ENCODE data around the gene MAB21L4. TPM values are rescaled to one million over a fixed set of nuclear protein-coding genes. Genes with fewer than 3 reads are reported as not detected.
A peak's percentile ranks its signal among the peaks of the same experiment; 100 is the strongest.

Gene MAB21L4
- total and polyA plus RNA-seq, 8 donors: 0.79 to 35.7 (median 2.0) TPM

DNA sequence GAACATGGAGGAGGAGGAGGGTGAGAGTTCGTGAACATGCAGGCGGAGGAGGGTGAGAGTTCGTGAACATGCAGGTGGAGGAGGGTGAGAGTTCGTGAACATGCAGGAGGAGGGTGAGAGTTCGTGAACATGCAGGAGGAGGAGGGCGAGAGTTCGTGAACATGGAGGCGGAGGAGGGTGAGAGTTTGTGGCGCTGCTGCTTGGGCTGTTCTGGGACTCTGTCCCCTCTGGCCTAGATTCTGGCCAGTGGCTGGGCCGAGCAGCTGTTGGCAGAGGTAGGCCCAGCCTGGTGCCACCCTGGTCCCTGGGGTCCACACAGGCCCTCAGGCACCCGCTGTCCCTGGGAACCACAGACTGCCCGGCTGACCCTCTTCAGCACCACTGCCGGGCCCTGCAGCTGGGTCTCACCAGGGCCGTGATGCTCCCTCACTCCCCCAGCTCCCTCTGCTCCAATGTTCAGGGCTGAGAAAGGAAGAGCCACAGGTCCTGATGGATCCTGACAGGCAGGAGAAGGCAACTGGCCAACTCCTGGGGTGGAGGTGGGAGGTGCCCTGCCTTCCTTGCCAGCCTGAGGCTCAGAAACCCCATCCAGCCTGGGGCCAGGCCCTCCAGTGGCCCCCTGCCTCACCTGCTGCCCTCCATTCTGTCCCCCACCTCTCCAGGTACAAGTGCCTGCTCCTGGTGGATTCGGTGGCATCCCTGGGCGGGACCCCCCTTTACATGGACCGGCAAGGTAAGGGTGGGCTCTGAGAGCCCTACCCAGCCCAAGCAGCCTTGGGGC is 23.4 kb downstream of the MAB21L4 start:
- Histone ChIP-seq H3K27ac (no peak overlapping the region), H3K9me3 (no peaks in the 10 kb centered on the region), H3K27me3 (no peaks in the 10 kb centered on the region), H3K4me3 (no peak overlapping the region), H3K36me3 (no peaks in the 10 kb centered on the region), H3K4me1 (no peaks in the 10 kb centered on the region)
- TF ChIP-seq, protein P1, sequence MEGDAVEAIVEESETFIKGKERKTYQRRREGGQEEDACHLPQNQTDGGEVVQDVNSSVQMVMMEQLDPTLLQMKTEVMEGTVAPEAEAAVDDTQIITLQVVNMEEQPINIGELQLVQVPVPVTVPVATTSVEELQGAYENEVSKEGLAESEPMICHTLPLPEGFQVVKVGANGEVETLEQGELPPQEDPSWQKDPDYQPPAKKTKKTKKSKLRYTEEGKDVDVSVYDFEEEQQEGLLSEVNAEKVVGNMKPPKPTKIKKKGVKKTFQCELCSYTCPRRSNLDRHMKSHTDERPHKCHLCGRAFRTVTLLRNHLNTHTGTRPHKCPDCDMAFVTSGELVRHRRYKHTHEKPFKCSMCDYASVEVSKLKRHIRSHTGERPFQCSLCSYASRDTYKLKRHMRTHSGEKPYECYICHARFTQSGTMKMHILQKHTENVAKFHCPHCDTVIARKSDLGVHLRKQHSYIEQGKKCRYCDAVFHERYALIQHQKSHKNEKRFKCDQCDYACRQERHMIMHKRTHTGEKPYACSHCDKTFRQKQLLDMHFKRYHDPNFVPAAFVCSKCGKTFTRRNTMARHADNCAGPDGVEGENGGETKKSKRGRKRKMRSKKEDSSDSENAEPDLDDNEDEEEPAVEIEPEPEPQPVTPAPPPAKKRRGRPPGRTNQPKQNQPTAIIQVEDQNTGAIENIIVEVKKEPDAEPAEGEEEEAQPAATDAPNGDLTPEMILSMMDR (IDR thresholded peaks at IDR 0.05): no peak
- ATAC-seq: no peak
- intact Hi-C loops (cut with DNase I): no loop called here
- peak in 1 of 4 donors; percentile 68 for DNase-seq

DNA sequence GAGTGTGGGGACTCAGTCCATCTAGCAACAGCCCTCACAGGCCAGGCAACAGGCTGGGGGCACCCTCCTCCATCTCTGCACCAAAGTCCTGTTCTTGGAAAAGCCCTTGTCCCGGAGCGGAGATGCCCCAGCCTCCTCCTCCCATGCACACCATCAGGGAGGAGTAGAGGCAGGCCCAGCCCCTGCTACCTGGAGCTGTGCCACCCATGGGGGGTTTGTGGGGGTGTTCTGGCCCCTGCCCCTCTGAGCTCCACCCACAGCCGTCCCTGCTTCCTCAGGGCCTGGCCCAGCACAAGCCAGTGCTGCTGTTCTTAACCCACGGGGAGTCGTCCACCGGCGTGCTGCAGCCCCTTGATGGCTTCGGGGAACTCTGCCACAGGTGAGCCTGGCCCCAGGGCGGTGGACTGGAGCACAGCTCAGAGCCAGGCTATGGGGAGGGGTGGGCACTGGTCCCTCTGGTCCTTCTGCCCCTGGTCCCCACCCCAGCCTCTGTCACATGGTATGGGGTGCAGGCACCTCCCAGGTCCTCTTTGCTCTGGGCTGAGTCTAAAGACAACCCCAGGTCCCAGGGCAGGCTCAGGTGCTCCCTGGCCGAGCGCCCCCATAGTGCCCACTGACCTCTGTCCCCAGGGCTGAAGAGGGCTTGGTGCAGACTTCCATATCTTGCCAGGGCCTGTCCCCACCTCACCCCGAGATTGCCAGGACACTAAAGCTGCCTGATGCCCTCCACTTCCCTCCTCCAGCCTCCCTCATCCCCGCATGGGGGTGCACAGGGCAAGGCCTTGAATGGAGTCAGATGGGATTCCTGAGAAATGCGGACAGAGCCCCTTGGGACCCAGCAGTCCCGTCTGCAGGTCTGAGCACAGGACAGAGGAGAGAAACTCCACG is 24.6 kb downstream of the MAB21L4 start:
- no peaks in the 10 kb centered on the region for H3K36me3 ChIP-seq
- H3K9me3 ChIP-seq: no peaks in the 10 kb centered on the region
- H3K27me3 ChIP-seq: no peaks in the 10 kb centered on the region
- peak in 1 of 4 donors; percentile 53 for DNase-seq
- ATAC-seq: no peak
- intact Hi-C loops (cut with DNase I): no loop called here
- no peak overlapping the region for H3K27ac ChIP-seq
- no peaks in the 10 kb centered on the region for H3K4me1 ChIP-seq
- TF ChIP-seq, protein P1 (IDR thresholded peaks at IDR 0.05): no peak
- no peak overlapping the region for H3K4me3 ChIP-seq

DNA sequence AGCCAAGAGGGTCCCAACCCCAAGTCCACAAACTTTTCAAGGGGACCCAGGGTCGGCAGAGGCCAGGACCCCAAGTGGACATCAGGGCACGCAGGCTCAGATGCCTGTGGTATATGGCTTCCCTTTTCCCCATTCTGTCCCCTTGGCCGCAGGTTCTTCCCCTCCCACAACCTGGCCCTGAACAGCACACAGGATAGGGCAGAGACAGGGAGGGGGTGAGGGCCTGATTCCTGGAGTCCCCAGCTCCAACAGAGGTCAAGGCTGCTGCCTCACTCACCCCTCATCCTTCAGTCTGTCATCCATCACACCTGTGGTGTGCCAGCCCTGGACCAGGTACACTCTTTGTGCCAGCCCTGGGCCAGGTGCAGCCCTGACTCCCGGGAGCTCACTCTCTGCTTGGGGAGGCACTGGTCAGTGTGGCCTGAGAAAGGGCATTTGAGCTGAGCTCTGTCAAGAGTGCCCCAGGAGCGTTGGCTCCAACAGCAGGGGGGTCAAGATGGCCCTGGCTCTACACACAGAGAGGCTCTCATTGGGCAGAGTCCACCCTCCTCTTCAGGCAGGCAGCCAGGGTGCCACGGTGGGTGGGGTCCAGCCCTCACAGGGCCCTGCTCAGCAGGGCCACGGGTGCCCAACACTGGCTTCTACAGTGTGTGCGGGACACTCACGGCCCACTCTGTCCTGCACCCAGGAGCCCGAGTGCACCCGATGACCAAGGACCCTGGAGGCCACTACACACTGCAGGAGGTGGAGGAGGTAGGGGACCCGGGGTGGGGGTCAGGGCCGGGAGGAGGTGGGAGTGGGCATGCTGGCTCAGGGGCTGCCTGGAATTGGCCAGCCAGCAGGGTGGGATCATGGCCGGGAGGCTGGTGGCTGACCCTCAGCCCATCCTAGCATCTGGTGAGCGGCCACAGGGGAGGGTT is 25.7 kb downstream of the MAB21L4 start:
- no peaks in the 10 kb centered on the region for H3K36me3 ChIP-seq
- ATAC-seq: no peak
- no peaks in the 10 kb centered on the region for H3K9me3 ChIP-seq
- TF ChIP-seq, protein P1 (IDR thresholded peaks at IDR 0.05): no peak
- intact Hi-C loops (cut with DNase I): no loop called here
- H3K4me3 ChIP-seq: no peak overlapping the region
- no peaks in the 10 kb centered on the region for H3K4me1 ChIP-seq
- no peaks in the 10 kb centered on the region for H3K27me3 ChIP-seq
- peak in 1 of 4 donors; percentile 62 for DNase-seq
- no peak overlapping the region for H3K27ac ChIP-seq

DNA sequence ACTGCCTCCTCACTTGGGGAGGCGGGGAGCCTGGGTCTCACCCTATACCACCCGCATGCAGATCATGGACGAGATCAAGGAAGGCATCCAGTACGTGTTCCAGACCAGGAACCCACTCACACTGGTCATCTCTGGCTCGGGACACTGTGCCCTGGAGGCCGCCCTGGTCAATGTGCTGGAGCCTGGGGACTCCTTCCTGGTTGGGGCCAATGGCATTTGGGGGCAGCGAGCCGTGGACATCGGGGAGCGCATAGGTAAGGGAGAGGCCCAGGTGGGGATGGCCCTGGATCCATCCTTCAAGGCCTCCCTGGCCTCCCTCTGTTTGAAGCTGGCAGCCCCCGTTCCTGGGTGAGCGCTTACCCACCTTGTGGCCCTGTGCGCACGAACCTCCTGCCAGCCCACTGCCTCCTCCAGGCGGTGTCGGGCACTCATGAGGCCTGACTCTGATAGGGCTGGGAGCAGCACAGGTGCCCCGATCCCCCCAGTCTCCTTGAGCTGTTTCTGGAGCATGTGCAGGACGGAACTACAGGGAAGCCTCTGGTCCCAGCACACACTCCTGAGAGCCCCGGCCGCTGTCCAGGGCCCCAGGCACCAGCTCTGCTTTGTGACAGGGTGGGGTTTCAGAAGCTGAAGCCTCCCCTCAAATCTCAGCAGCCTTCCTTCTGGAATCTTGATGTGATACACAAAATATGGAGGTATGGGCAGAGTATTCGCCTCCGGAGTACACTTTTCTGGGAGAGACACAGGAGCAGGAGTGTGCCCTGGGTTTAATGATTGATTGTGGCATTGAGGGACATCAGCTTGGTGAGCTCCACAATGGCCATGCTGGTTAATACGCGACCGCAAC is 26.6 kb downstream of the MAB21L4 start:
- Histone ChIP-seq H3K27me3 (no peaks in the 10 kb centered on the region), H3K9me3 (no peaks in the 10 kb centered on the region), H3K4me1 (no peaks in the 10 kb centered on the region), H3K4me3 (no peak overlapping the region), H3K36me3 (no peaks in the 10 kb centered on the region), H3K27ac (no peak overlapping the region)
- TF ChIP-seq, protein P1 (IDR thresholded peaks at IDR 0.05): no peak
- intact Hi-C loops (cut with DNase I): no loop called here
- peak in 1 of 4 donors; percentile 60 for DNase-seq
- ATAC-seq: no peak

Data from left lung (tissue), 10 donors.